ENCODE results near the gene LHPP. TPM values are rescaled to one million over a fixed set of nuclear protein-coding genes. Genes with fewer than 3 reads are reported as not detected.
A peak's percentile ranks its signal among the peaks of the same experiment; 100 is the strongest.

LHPP gene
- total RNA-seq, 4 donors from 2014 or later, result 12.3 to 25.0 (median 16.2) TPM

DNA sequence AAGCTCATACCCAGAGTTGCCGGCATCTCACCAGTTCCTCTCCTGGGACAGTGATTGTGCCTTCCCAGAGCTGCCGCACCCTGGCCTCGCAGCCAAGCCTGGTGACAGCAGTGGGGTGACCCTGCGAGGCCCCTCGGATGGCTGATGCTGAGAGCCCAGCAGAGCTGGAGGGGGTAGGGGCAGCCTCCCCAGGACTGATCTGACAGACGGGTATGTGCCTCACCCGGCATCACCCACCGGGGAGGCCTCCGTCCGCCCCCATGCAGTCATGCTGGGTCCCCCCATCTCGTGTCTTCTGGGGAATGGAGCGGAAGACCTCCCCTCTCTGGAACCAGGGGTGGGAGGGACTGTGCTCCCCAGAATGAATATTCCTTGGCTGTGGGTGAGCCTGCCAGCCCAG, 82.3 kb downstream of the LHPP start:
- Histone ChIP-seq H3K27me3 (no peaks in the 10 kb centered on the region), H3K27ac (no peak overlapping the region), H3K9me3 (no peaks in the 10 kb centered on the region), H3K36me3 (no peaks in the 10 kb centered on the region), H3K4me1 (peaks cover 0 to 15% (median 0%) of the 10 kb centered on the region in 3 donors), H3K4me3 (no peak overlapping the region)
- WGBS, 2 donors (ENCODE audit: low coverage in 1 of 2), result 58 to 75% methylated on average over 2 to 3 of the region's 12 CpGs
- ATAC-seq, result no peak
- TF ChIP-seq EP300 (IDR thresholded peaks at IDR 0.05), result no peak
- TF ChIP-seq, protein P1, sequence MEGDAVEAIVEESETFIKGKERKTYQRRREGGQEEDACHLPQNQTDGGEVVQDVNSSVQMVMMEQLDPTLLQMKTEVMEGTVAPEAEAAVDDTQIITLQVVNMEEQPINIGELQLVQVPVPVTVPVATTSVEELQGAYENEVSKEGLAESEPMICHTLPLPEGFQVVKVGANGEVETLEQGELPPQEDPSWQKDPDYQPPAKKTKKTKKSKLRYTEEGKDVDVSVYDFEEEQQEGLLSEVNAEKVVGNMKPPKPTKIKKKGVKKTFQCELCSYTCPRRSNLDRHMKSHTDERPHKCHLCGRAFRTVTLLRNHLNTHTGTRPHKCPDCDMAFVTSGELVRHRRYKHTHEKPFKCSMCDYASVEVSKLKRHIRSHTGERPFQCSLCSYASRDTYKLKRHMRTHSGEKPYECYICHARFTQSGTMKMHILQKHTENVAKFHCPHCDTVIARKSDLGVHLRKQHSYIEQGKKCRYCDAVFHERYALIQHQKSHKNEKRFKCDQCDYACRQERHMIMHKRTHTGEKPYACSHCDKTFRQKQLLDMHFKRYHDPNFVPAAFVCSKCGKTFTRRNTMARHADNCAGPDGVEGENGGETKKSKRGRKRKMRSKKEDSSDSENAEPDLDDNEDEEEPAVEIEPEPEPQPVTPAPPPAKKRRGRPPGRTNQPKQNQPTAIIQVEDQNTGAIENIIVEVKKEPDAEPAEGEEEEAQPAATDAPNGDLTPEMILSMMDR (IDR thresholded peaks at IDR 0.05), result no peak
- no peak for TF ChIP-seq POLR2AphosphoS5 (IDR thresholded peaks at IDR 0.05)
- TF ChIP-seq POLR2A (IDR thresholded peaks at IDR 0.05), result no peak

DNA sequence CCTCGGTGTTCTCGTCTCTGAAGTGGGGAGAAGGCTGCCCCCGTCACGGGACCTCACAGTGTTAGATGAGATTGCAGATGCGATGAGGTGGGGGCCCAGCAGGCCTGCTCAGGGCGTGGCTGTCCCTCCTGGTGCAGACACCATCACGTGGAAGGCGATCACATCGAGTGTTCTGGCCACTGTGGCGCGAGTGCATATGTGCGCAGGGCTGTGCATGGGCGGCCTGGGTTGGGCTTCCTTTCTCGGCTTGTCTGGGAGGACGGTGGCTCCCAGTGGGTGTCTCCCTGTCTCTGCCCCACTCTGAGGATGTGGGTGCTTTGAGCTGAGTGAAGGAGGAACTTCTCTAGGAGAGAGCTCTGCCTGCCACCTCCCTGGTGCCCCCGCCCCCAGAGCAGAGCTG, 83.1 kb downstream of the LHPP start:
- H3K4me3 ChIP-seq, result no peak overlapping the region
- H3K27ac ChIP-seq, result no peak overlapping the region
- peaks cover 0 to 14% (median 0%) of the 10 kb centered on the region in 3 donors for H3K4me1 ChIP-seq
- H3K9me3 ChIP-seq, result no peaks in the 10 kb centered on the region
- no peak for TF ChIP-seq POLR2AphosphoS5 (IDR thresholded peaks at IDR 0.05)
- TF ChIP-seq, protein P1 (IDR thresholded peaks at IDR 0.05), result no peak
- no peak for TF ChIP-seq POLR2A (IDR thresholded peaks at IDR 0.05)
- TF ChIP-seq EP300 (IDR thresholded peaks at IDR 0.05), result no peak
- no peaks in the 10 kb centered on the region for H3K36me3 ChIP-seq
- no peaks in the 10 kb centered on the region for H3K27me3 ChIP-seq
- 86 to 92% methylated on average over 5 to 8 of the region's 16 CpGs for WGBS, 2 donors (ENCODE audit: low coverage in 1 of 2)
- peak; percentile 44 for ATAC-seq

DNA sequence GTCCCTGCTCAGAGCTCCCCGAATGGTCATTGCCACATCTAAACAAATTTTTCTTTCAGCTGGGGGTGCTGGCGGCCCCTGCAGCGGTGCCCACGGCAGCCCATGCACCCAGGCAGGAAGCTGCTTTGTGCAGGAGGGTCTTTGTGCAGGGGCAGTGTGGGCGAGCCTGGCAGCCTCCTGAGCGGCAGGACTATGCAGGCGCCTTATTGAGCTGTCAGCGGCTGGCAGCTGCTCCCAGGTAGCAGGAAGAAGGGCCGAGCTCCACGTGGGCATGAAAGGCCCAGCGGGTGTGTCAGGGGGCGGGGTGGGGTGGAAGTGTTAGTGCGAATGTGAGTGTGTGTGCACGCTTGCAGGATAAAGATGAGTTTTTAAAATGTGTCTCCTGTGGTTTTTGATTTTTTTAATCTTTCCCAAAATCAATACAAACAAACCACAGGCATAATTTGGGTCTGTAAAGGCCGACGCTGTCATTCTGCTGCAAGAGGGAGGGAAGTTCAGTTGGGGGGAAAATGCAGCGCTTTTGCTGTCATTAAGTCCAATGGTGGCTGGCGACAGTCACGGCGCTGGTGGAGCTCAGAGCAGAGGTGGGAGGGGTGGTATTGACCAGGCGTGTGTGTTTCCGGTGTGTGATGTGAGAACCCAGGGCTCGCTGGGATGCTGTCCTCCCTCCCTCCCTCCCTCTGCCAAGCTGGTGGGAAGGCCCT, 83.9 kb downstream of the LHPP start:
- H3K4me1 ChIP-seq, result peaks cover 0 to 6% (median 0%) of the 10 kb centered on the region in 3 donors
- TF ChIP-seq, protein P1 (IDR thresholded peaks at IDR 0.05), result no peak
- TF ChIP-seq POLR2A (IDR thresholded peaks at IDR 0.05) (no peak), POLR2AphosphoS5 (IDR thresholded peaks at IDR 0.05) (no peak), EP300 (IDR thresholded peaks at IDR 0.05) (no peak)
- no peaks in the 10 kb centered on the region for H3K9me3 ChIP-seq
- 85% methylated on average over 9 of the region's 23 CpGs; no CpG with 5 or more reads in 1 of the 2 donors for WGBS, 2 donors (ENCODE audit: low coverage in 1 of 2)
- no peaks in the 10 kb centered on the region for H3K27me3 ChIP-seq
- ATAC-seq, result no peak
- H3K36me3 ChIP-seq, result no peaks in the 10 kb centered on the region
- H3K4me3 ChIP-seq, result no peak overlapping the region
- H3K27ac ChIP-seq, result no peak overlapping the region

DNA sequence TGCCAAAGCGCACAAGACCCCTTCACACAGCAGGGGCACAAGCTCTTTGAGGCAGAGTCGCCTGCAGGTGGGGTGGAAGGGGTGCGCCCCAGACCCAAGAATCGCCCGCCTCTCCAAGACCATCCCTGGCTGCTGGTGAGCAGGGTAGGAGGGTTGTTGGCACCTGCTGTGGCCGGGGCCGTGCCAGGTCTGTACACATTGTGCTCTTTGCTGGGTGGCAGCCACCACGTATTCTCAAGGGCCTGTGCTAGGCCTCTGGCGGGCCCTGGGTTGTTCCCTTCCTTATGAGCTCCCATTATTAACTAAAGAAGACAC, 84.4 kb downstream of the LHPP start:
- no peak overlapping the region for H3K4me3 ChIP-seq
- TF ChIP-seq POLR2AphosphoS5 (IDR thresholded peaks at IDR 0.05) (no peak), POLR2A (IDR thresholded peaks at IDR 0.05) (no peak), EP300 (IDR thresholded peaks at IDR 0.05) (no peak)
- TF ChIP-seq, protein P1 (IDR thresholded peaks at IDR 0.05), result no peak
- H3K9me3 ChIP-seq, result no peaks in the 10 kb centered on the region
- 97% methylated on average over 4 of the region's 9 CpGs; no CpG with 5 or more reads in 1 of the 2 donors for WGBS, 2 donors (ENCODE audit: low coverage in 1 of 2)
- H3K27ac ChIP-seq, result no peak overlapping the region
- ATAC-seq, result no peak
- H3K27me3 ChIP-seq, result no peaks in the 10 kb centered on the region
- H3K4me1 ChIP-seq, result peaks cover 0 to under 1% (median 0%) of the 10 kb centered on the region in 3 donors
- H3K36me3 ChIP-seq, result no peaks in the 10 kb centered on the region

DNA sequence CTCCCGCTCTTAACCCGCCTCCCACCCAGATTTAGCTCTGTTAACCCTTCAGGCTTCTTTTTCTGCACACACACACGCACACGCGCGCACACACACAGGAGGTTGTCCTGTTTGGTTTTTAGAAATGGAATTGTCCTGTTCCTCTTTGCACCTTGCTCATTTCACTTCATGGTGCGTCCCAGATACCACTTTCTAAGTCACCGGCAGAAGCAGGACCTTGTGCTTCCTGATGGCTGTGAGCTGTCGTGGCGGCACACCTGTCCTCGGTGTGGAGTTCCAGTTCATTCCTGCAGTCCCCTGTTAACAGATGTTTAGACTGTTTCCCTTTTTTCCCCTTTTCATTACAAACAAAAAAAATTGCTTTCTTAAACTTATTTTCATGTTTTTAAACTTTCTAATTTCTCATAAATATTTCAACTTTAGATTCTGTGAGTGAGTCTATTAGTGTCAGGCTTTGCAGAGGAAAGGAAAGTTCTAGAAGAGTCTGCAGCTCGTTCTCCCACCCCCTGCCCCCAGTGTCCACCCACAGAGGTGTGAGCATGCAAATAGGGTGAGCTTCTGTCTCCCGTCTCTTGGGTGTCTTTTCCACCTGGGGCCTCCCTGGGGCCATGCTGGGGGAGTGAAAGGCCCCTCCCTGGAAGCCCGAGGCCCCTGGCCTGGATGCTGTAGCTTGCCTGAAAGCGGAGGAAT, 85.5 kb downstream of the LHPP start:
- no peak overlapping the region for H3K27ac ChIP-seq
- WGBS, 2 donors (ENCODE audit: low coverage in 1 of 2), result 75 to 100% methylated on average over 4 to 12 of the region's 15 CpGs
- H3K4me3 ChIP-seq, result no peak overlapping the region
- H3K36me3 ChIP-seq, result no peaks in the 10 kb centered on the region
- ATAC-seq, result no peak
- no peaks in the 10 kb centered on the region for H3K27me3 ChIP-seq
- no peak for TF ChIP-seq POLR2A (IDR thresholded peaks at IDR 0.05)
- no peak for TF ChIP-seq EP300 (IDR thresholded peaks at IDR 0.05)
- no peak for TF ChIP-seq POLR2AphosphoS5 (IDR thresholded peaks at IDR 0.05)
- TF ChIP-seq, protein P1 (IDR thresholded peaks at IDR 0.05), result no peak
- H3K4me1 ChIP-seq, result no peaks in the 10 kb centered on the region
- no peaks in the 10 kb centered on the region for H3K9me3 ChIP-seq
